PC-9 (cell line): Measurements from ENCODE around the gene MT1F.

Experiments
- EZH2 ChIP-seq: fragments of 200-600 bp; sonication (generic); IDR thresholded peaks from 2 replicates; pipeline ENCODE4 v1.8.0; 2017; ENCODE audit warnings: antibody characterized with exemption, low read depth
- TF ChIP-seq, protein P1 (sequence below): fragments of 200-600 bp; sonication (generic); conservative IDR thresholded peaks from 2 replicates; pipeline ENCODE4 v1.6.1; 2017; ENCODE audit warnings: mixed run types, antibody characterized with exemption, mild to moderate bottlenecking, moderate library complexity

DNA sequence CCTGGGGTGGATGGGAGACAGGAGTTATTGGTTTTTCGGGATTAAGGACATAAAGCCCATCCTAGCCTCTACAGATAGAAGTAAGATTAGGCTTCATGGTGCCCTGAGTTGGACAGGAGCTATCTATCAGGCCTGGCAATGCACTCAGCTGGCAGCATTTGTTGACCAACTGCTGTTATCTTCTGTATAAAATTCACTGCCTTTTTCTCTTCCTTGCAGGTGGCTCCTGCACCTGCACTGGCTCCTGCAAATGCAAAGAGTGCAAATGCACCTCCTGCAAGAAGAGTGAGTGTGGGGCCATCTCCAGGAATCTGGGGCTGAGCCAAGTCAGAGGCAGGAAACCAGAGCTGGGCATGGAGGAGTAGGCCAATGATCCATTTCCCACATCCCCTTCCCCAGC is 18.7 kb upstream of the MT1F start:
- TF ChIP-seq, protein P1, sequence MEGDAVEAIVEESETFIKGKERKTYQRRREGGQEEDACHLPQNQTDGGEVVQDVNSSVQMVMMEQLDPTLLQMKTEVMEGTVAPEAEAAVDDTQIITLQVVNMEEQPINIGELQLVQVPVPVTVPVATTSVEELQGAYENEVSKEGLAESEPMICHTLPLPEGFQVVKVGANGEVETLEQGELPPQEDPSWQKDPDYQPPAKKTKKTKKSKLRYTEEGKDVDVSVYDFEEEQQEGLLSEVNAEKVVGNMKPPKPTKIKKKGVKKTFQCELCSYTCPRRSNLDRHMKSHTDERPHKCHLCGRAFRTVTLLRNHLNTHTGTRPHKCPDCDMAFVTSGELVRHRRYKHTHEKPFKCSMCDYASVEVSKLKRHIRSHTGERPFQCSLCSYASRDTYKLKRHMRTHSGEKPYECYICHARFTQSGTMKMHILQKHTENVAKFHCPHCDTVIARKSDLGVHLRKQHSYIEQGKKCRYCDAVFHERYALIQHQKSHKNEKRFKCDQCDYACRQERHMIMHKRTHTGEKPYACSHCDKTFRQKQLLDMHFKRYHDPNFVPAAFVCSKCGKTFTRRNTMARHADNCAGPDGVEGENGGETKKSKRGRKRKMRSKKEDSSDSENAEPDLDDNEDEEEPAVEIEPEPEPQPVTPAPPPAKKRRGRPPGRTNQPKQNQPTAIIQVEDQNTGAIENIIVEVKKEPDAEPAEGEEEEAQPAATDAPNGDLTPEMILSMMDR: no peak
- TF ChIP-seq EZH2: no peak
